Trophoblast cell (in vitro differentiated cells and primary cell): ENCODE data around the gene SELL. TPM values are rescaled to one million over a fixed set of nuclear protein-coding genes. Genes with fewer than 3 reads are reported as not detected.

Source experiments
- DNase-seq, 2 donors: peaks; one replicate each; pipeline ENCODE4 v3.0.0-alpha.2; 2016
- H2AFZ ChIP-seq: 2 replicates; pipeline ENCODE4 v1.6.1; 2013; ENCODE audit warnings: low read length, moderate library complexity, mild to moderate bottlenecking; ENCODE audit not compliant: insufficient read depth, poor library complexity
- H2AK5ac ChIP-seq: 2 replicates; pipeline ENCODE4 v1.6.1; 2013; ENCODE audit warnings: mild to moderate bottlenecking, low read length
- H2BK120ac ChIP-seq: 2 replicates; pipeline ENCODE4 v1.6.1; 2013; ENCODE audit warnings: low read length, mild to moderate bottlenecking, moderate library complexity; ENCODE audit not compliant: insufficient read depth, poor library complexity
- H2BK12ac ChIP-seq: 2 replicates; pipeline ENCODE4 v1.6.1; 2013; ENCODE audit warnings: mild to moderate bottlenecking, low read length, moderate library complexity
- H2BK5ac ChIP-seq: 2 replicates; pipeline ENCODE4 v1.6.1; 2013; ENCODE audit warnings: low read length, low read depth, moderate library complexity, mild to moderate bottlenecking; ENCODE audit not compliant: poor library complexity
- H3K14ac ChIP-seq: 2 replicates; pipeline ENCODE4 v1.6.1; 2013; ENCODE audit warnings: mild to moderate bottlenecking, low read length
- H3K18ac ChIP-seq: 2 replicates; pipeline ENCODE4 v1.6.1; 2013; ENCODE audit warnings: mild to moderate bottlenecking, low read length
- H3K23ac ChIP-seq: 2 replicates; pipeline ENCODE4 v1.6.1; 2013; ENCODE audit warnings: low read length
- H3K27ac ChIP-seq: 2 replicates; pipeline ENCODE4 v1.5.1; 2013; ENCODE audit warnings: low read depth, mild to moderate bottlenecking, inconsistent platforms, low read length, moderate library complexity
- H3K27me3 ChIP-seq: 2 replicates; pipeline ENCODE4 v1.6.1; 2013; ENCODE audit warnings: inconsistent platforms, mild to moderate bottlenecking, low read length, moderate library complexity; ENCODE audit not compliant: insufficient read depth
- H3K36me3 ChIP-seq, 2 experiments: 1 replicate in 1 of 2; 2 replicates in 1 of 2; pipeline ENCODE4 v1.6.1; 2013; ENCODE audit warnings: low read length in 2 of 2, mild to moderate bottlenecking in 2 of 2, moderate library complexity in 1 of 2; ENCODE audit not compliant: insufficient read depth in 2 of 2, control insufficient read depth in 1 of 2
- H3K4ac ChIP-seq: 2 replicates; pipeline ENCODE4 v1.6.1; 2013; ENCODE audit warnings: low read depth, mild to moderate bottlenecking, low read length, moderate library complexity
- H3K4me1 ChIP-seq, 2 experiments: 1 replicate in 1 of 2; 2 replicates in 1 of 2; pipeline ENCODE4 v1.6.1; 2013; ENCODE audit warnings: low read length in 2 of 2, mild to moderate bottlenecking in 2 of 2, moderate library complexity in 1 of 2; ENCODE audit not compliant: insufficient read depth in 2 of 2, control insufficient read depth in 1 of 2
- H3K4me2 ChIP-seq: 2 replicates; pipeline ENCODE4 v1.6.1; 2013; ENCODE audit warnings: inconsistent platforms, mild to moderate bottlenecking, low read length, moderate library complexity
- H3K4me3 ChIP-seq: 2 replicates; pipeline ENCODE4 v1.5.1; 2013; ENCODE audit warnings: mild to moderate bottlenecking, low read depth, low read length, inconsistent platforms
- H3K79me1 ChIP-seq: one replicate; pipeline ENCODE4 v1.6.1; 2013; ENCODE audit warnings: low read length
- H3K79me2 ChIP-seq: 2 replicates; pipeline ENCODE4 v1.6.1; 2013; ENCODE audit warnings: low read length, mild to moderate bottlenecking; ENCODE audit not compliant: control insufficient read depth, insufficient read depth, poor library complexity
- H3K9ac ChIP-seq: 2 replicates; pipeline ENCODE4 v1.6.1; 2013; ENCODE audit warnings: mild to moderate bottlenecking, low read length
- H3K9me3 ChIP-seq: 2 replicates; pipeline ENCODE4 v1.6.1; 2013; ENCODE audit warnings: low read depth, mild to moderate bottlenecking, control low read depth, inconsistent platforms, low read length; ENCODE audit not compliant: insufficient read depth
- H4K12ac ChIP-seq: 2 replicates; pipeline ENCODE4 v1.6.1; 2013; ENCODE audit warnings: low read depth, mild to moderate bottlenecking, low read length, moderate library complexity
- H4K8ac ChIP-seq: 2 replicates; pipeline ENCODE4 v1.6.1; 2013; ENCODE audit warnings: low read depth, mild to moderate bottlenecking, low read length, moderate library complexity
- H4K91ac ChIP-seq: one replicate; pipeline ENCODE4 v1.6.1; 2013; ENCODE audit warnings: low read depth, mild to moderate bottlenecking, low read length, moderate library complexity
- WGBS: extraction: QIAGEN DNeasy Blood & Tissue Kit; methylation state at CpG from one replicate; pipeline ENCODE4 v1.1.7; 2013; ENCODE audit warnings: missing lambda C conversion rate; ENCODE audit not compliant: insufficient read length, insufficient coverage; ENCODE audit errors: extremely low coverage; 5-methylcytosine and 5-hydroxymethylcytosine counted together
- polyA plus RNA-seq: library from polyadenylated mRNA; stranded (reverse); fragments of 200-250 nt; gene quantifications from 2 replicates; pipeline ENCODE4 v1.2.3, GENCODE V29; 2013

Gene SELL
- 1.1 and 1.2 TPM in 2 replicates for polyA plus RNA-seq

- Histone ChIP-seq H3K14ac (no peak within 1 kb of the TSS), H2BK120ac (no peak within 1 kb of the TSS), H3K79me2 (no peaks in the 10 kb centered on the region), H4K91ac (no peak within 1 kb of the TSS), H3K36me3 (no peaks in the 10 kb centered on the region), H4K12ac (no peak within 1 kb of the TSS), H3K23ac (no peak within 1 kb of the TSS), H3K4ac (no peak within 1 kb of the TSS), H3K27me3 (no peaks in the 10 kb centered on the region), H2AFZ (peak within 1 kb of the TSS; percentile 32), H3K9ac (no peak within 1 kb of the TSS), H2BK5ac (no peak within 1 kb of the TSS), H3K4me2 (peak within 1 kb of the TSS; percentile 24), H3K9me3 (peaks cover 1% of the 10 kb centered on the region), H3K79me1 (no peaks in the 10 kb centered on the region), H3K4me3 (no peak within 1 kb of the TSS), H3K27ac (no peak within 1 kb of the TSS), H4K8ac (peak within 1 kb of the TSS; percentile 64), H2AK5ac (no peak within 1 kb of the TSS), H3K4me1 (no peaks in the 10 kb centered on the region), H3K18ac (no peak within 1 kb of the TSS), H2BK12ac (no peak within 1 kb of the TSS)
- WGBS = no CpG with 5 or more reads among the region's 6 CpGs
- DNase-seq = peak; percentile 67 to 83
Observed at GRCh38 chr1:169711469-169712308, at the start of gene SELL. Gene SELL (minus strand): TSS chr1:169711620. CDS start chr1:169711498, 122 bp downstream.

GRCh38 chr1:169759038-169759437, 47.6 kb upstream of the SELL start:
- H3K9ac ChIP-seq = no peak overlapping the region
- no peak overlapping the region for H2BK12ac ChIP-seq
- H3K4ac ChIP-seq = no peak overlapping the region
- peaks cover 1% of the 10 kb centered on the region for H3K79me1 ChIP-seq
- no peak overlapping the region for H2AFZ ChIP-seq
- no peak overlapping the region for H3K14ac ChIP-seq
- H3K9me3 ChIP-seq = peaks cover 5% of the 10 kb centered on the region
- H3K23ac ChIP-seq = no peak overlapping the region
- no peak overlapping the region for H4K8ac ChIP-seq
- H2BK5ac ChIP-seq = no peak overlapping the region
- H3K27ac ChIP-seq = no peak overlapping the region
- no peak overlapping the region for H3K18ac ChIP-seq
- H2AK5ac ChIP-seq = no peak overlapping the region
- no peaks in the 10 kb centered on the region for H3K36me3 ChIP-seq
- H3K79me2 ChIP-seq = no peaks in the 10 kb centered on the region
- no peak overlapping the region for H2BK120ac ChIP-seq
- H3K4me2 ChIP-seq = no peak overlapping the region
- no peak overlapping the region for H3K4me3 ChIP-seq
- H4K91ac ChIP-seq = no peak overlapping the region
- H3K4me1 ChIP-seq = peaks cover 3 to 4% of the 10 kb centered on the region in 2 experiments
- H3K27me3 ChIP-seq = no peaks in the 10 kb centered on the region
- no peak overlapping the region for H4K12ac ChIP-seq
- peak in 1 of 2 donors; percentile 19 for DNase-seq
- no CpG with 5 or more reads among the region's 3 CpGs for WGBS

GRCh38 chr1:169753549-169753948, 42.1 kb upstream of the SELL start:
- H3K4ac ChIP-seq = no peak overlapping the region
- WGBS = no CpG with 5 or more reads among the region's 4 CpGs
- no peak overlapping the region for H2BK5ac ChIP-seq

GRCh38 chr1:169750041-169750440, 38.6 kb upstream of the SELL start:
- no peak overlapping the region for H3K23ac ChIP-seq
- H3K4ac ChIP-seq = no peak overlapping the region
- no peak overlapping the region for H3K14ac ChIP-seq
- no CpG with 5 or more reads among the region's 1 CpG for WGBS
- no peak overlapping the region for H3K27ac ChIP-seq
- H3K79me1 ChIP-seq = peaks cover 16% of the 10 kb centered on the region
- no peak overlapping the region for H2AFZ ChIP-seq
- peaks cover under 1 to 2% of the 10 kb centered on the region in 2 experiments for H3K4me1 ChIP-seq
- no peak for DNase-seq
- H3K4me2 ChIP-seq = no peak overlapping the region
- H3K9me3 ChIP-seq = no peaks in the 10 kb centered on the region
- H2BK12ac ChIP-seq = no peak overlapping the region
- no peaks in the 10 kb centered on the region for H3K79me2 ChIP-seq
- H3K4me3 ChIP-seq = no peak overlapping the region
- no peak overlapping the region for H4K12ac ChIP-seq
- H2BK120ac ChIP-seq = no peak overlapping the region
- H3K36me3 ChIP-seq = no peaks in the 10 kb centered on the region
- H2AK5ac ChIP-seq = no peak overlapping the region
- H2BK5ac ChIP-seq = no peak overlapping the region
- H3K18ac ChIP-seq = no peak overlapping the region
- H3K9ac ChIP-seq = no peak overlapping the region
- no peak overlapping the region for H4K8ac ChIP-seq
- H4K91ac ChIP-seq = no peak overlapping the region
- H3K27me3 ChIP-seq = no peaks in the 10 kb centered on the region

More at GRCh38 chr1:169753549-169753948, 42.1 kb upstream of the SELL start:
- Histone ChIP-seq H3K4me3 (no peak overlapping the region), H3K4me2 (no peak overlapping the region), H3K27me3 (no peaks in the 10 kb centered on the region), H3K36me3 (no peaks in the 10 kb centered on the region), H3K14ac (no peak overlapping the region), H2AK5ac (no peak overlapping the region), H4K12ac (no peak overlapping the region), H3K9me3 (peaks cover under 1% of the 10 kb centered on the region), H4K8ac (no peak overlapping the region), H2AFZ (no peak overlapping the region), H2BK12ac (peak overlapping the region; percentile 40), H3K27ac (no peak overlapping the region), H3K79me1 (no peaks in the 10 kb centered on the region), H2BK120ac (peak overlapping the region; percentile 22), H3K79me2 (no peaks in the 10 kb centered on the region), H3K18ac (no peak overlapping the region), H3K4me1 (no peaks in the 10 kb centered on the region), H3K9ac (no peak overlapping the region), H3K23ac (no peak overlapping the region), H4K91ac (no peak overlapping the region)
- no peak for DNase-seq
